COLO668 (cell line): ENCODE data around the gene RAB30.

Experiments
- DNase-seq: peaks from one replicate; lab custom pipeline; 2025; ENCODE audit not compliant: unreplicated experiment; lab: John Stamatoyannopoulos, UW

RAB30 gene

GRCh38 chr11:83070731-83071566 is 748 bp downstream of the RAB30 start:
- peak; percentile 44 for DNase-seq

GRCh38 chr11:83070044-83070701 is 1.5 kb downstream of the RAB30 start:
- no peak for DNase-seq

GRCh38 chr11:83069441-83070043 is 2.2 kb downstream of the RAB30 start:
- peak; percentile 8 for DNase-seq

GRCh38 chr11:83068568-83068967 is 3.1 kb downstream of the RAB30 start:
- no peak for DNase-seq

DNA sequence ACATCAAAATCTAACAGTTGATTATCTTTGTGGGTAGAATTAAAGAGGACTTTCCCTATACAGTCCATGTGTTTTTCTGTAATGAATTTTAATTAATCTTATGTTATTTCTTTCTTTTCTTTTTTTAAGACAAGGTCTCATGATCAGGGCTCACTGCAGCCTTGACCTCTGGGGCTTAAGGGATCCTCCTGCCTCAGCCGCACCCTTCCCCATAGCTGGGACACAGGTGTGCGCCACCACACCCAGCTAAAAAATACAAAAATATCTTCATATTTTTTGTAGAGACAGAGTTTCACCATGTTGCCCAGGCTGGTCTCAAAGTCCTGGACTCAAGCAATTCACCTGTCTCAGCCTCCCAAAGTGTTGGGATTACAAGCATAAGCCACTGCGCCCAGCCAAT is 7.7 kb downstream of the RAB30 start:
- DNase-seq = no peak

DNA sequence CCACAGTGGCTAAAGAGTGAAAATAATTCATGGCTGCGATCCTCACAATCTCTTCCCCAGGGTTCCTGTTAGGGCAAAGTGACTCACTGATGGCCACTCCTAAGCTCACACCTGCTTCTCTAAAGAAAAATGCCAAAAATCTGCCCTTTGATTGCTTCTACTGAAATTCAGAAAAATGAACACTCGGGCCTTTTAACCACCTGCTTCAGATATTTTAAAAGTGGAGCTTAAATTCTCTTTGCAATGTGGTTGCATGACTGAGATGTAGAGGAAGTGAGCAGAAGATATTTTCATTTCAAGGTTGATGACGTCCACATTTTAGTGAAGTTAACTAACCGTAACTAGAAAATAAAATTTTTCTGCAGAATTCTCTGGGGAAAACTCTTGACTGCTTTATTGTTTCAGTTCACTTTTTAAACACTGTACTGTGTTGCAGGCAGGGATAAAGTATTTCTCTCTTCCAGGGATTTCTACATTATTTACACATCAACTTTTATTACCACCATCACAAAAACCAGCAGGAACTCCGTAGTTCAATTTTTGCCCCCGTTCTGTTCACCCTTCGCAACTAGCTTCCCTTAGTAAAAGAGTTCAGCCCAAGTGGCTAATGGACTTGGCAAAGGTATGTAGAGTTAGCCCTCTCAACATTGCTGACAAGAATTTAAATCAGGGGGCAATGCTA is 8.5 kb downstream of the RAB30 start:
- no peak for DNase-seq

DNA sequence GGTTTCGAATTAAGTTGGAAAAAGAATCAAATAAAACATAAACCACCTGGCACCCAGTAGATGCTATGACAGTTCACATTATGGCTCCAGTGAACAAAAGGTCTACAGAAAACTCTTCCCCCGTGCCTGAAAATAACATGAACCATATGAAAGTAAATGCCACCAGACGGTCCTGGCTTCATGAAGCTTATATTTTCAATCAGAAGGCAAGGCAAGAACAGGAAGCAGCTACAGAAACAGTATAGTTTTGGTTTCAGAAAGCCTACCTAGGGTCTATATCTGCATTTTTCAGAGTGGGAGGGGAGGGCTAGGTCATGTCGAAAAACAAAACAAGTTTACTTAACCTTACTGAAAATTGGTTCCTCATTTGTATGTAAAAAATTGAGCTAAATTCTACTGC is 9.8 kb downstream of the RAB30 start:
- no peak for DNase-seq

- no peak for DNase-seq
These were observed 10.7 kb downstream of the RAB30 start for GRCh38 chr11:83060965-83061364.

DNA sequence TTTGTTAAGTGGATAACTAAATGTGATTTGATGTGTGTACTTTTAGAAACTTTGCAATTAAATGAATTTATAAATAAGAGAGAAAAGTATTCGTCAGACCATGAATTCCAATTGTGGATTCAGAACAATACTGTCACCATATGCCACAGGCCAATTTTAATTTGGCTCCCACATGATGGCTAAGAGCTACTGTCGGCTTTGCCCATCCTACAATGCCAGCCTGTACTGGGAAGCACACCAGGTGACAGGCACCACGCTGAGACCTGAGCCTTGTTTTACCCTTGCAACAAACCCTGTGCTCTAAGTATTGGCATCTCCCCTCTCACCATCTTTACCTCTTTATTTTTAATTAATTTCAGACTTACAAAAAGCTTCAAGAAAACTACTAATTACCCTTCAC is 14.0 kb downstream of the RAB30 start:
- no peak for DNase-seq

GRCh38 chr11:83056611-83057010 is 15.1 kb downstream of the RAB30 start:
- DNase-seq = no peak

DNA sequence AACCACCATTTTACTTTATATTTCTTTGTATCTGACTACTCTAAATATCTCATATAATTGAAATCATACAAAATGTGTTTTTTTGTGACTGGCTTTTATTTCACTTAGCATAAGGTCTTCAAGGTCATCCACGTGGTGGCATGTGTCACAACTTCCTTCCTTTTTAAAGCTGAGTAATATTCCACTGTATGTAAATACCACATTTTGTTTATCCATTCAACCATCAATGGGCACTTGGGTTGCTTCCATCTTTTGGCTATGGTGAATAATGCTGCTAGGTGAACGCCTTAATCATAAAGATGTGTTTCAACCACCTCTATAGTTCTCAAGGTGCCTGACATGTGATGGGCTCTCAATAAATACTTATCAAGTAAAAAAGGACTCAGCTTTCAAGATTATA is 15.5 kb downstream of the RAB30 start:
- DNase-seq = no peak

DNA sequence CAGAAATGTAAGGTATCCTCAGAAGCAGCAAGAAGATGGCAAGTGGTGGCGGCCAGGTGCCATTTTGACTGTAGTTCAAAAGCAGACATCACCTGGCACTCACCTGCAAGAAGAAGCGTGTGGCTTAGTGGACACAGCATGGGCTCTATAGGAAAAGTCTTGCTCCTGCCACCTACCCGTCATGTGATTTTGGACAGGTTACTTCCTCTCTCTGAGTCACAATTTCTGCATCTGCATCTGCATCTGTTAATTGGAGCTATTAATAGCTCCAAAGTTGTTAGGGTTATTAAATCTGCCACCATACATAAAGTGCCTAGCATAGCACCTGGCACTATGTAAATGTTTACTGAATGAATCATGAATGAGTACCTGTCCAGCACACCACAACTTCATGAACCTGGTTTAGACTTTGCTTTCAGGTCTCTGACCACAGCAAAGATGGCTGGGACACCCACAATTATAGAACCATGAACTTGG is 16.8 kb downstream of the RAB30 start:
- peak; percentile 73 for DNase-seq

DNA sequence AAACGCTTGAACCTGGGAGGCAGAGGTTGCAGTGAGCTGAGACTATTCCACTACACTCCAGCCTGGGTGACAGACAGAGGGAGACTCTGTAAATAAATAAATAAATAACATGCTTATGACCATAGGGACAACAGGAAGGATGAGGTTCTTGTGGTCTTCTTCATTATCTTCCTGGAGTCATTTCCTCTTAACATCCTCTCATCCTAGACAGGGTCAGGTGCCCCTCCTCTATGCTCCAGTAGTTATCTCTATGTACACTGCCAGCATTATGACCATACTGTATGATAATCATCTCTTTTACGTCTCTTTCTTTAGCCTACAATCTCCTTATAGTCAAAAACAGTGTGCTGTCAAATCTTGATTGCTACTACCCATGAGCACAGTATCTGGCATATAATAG is 17.7 kb downstream of the RAB30 start:
- no peak for DNase-seq

DNA sequence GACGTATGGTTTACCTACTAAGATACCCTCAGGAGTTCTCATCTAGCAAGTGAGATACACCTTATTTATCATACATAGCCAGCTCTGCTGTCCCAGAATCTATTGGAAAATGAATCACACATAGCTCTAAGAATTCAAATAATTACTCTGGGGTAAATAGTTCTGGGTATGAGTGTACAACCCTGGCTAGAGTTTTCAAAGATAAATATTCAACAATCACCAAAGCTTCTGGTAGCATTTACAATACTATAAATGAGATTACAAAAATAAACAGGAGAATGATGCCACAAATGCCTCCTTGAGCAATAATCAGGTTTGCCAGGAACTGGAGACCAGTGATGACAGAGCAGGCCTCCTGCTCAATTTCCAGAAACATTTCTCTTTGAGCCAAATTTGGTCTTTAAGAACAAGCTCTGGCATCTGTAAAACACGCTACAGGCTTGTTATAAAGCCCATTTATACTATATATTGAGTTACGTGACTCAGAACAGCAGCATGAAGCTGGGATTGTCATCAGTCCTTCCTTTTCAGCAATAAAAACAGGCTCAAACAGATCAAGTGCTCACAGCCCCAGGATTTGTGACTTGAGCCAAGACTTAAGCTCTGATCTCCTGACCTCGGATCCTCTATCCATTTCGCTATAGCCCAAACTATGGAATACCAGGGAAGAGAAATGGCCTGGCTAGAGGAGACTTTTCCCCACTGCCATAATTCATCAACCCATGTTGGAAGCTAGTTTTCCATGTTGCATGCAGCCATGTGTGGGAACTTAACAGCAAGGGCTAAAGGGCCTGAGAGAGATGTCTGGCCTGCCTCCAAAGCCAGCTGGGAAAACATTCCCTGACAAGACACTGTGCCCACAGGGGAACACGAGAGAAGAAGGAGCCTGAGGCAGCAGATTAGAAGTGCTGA is 19.7 kb downstream of the RAB30 start:
- peak; percentile 5 for DNase-seq

GRCh38 chr11:83047515-83048225 is 24.0 kb downstream of the RAB30 start:
- no peak for DNase-seq

GRCh38 chr11:83046621-83047172 is 25.0 kb downstream of the RAB30 start:
- DNase-seq = no peak

GRCh38 chr11:83044958-83045712 is 26.6 kb downstream of the RAB30 start:
- peak; percentile 35 for DNase-seq

GRCh38 chr11:83042964-83043711 is 28.6 kb downstream of the RAB30 start:
- DNase-seq = no peak
